GM23248 (cell line): ENCODE data around the gene F2RL3.

Source experiments
- EZH2 ChIP-seq: fragments of 200-600 bp; sonication (generic); IDR thresholded peaks from 2 replicates; pipeline ENCODE4 v1.6.1; 2018; ENCODE audit warnings: antibody characterized with exemption, mild to moderate bottlenecking; ENCODE audit not compliant: insufficient read depth, poor library complexity, severe bottlenecking
- EZH2phosphoT487 ChIP-seq: fragments of 200-600 bp; sonication (generic); IDR thresholded peaks from 2 replicates; pipeline ENCODE4 v1.6.1; 2018; ENCODE audit warnings: antibody characterized with exemption, moderate library complexity, mild to moderate bottlenecking, low read depth; ENCODE audit not compliant: insufficient read depth

- TF ChIP-seq EZH2phosphoT487: no peak
- no peak for TF ChIP-seq EZH2
These were observed 7.6 kb downstream of the F2RL3 start for GRCh38 chr19:16896146-16897028.
